Measurements from ENCODE around the gene C11orf91. TPM values are rescaled to one million over a fixed set of nuclear protein-coding genes. Genes with fewer than 3 reads are reported as not detected.

Gene C11orf91
- total and polyA plus RNA-seq, 2 of the 8 experiments (the other 6 are each of a cell fraction or from before 2014, with no cell fraction given), result not detected

DNA sequence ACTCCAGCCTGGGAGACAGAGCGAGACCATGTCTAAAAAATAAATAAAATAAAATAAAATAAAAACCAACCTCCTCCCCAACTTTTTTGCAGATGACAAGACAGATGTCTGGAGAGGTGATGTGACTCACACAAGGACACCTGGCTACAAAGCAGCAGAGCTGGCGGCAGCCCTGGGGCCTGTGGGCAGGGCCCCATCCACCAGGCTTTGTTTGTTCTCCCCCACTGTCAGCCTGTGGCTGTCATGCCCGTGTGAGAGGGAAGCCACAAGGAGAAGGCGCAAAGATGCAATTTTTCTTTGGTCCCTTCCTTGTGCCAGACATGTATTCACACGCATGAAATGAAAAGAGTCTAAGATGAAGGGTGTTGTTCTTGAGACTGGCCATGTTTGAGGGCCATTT is 19.0 kb upstream of the C11orf91 start (continued):
- TF ChIP-seq, protein P1, sequence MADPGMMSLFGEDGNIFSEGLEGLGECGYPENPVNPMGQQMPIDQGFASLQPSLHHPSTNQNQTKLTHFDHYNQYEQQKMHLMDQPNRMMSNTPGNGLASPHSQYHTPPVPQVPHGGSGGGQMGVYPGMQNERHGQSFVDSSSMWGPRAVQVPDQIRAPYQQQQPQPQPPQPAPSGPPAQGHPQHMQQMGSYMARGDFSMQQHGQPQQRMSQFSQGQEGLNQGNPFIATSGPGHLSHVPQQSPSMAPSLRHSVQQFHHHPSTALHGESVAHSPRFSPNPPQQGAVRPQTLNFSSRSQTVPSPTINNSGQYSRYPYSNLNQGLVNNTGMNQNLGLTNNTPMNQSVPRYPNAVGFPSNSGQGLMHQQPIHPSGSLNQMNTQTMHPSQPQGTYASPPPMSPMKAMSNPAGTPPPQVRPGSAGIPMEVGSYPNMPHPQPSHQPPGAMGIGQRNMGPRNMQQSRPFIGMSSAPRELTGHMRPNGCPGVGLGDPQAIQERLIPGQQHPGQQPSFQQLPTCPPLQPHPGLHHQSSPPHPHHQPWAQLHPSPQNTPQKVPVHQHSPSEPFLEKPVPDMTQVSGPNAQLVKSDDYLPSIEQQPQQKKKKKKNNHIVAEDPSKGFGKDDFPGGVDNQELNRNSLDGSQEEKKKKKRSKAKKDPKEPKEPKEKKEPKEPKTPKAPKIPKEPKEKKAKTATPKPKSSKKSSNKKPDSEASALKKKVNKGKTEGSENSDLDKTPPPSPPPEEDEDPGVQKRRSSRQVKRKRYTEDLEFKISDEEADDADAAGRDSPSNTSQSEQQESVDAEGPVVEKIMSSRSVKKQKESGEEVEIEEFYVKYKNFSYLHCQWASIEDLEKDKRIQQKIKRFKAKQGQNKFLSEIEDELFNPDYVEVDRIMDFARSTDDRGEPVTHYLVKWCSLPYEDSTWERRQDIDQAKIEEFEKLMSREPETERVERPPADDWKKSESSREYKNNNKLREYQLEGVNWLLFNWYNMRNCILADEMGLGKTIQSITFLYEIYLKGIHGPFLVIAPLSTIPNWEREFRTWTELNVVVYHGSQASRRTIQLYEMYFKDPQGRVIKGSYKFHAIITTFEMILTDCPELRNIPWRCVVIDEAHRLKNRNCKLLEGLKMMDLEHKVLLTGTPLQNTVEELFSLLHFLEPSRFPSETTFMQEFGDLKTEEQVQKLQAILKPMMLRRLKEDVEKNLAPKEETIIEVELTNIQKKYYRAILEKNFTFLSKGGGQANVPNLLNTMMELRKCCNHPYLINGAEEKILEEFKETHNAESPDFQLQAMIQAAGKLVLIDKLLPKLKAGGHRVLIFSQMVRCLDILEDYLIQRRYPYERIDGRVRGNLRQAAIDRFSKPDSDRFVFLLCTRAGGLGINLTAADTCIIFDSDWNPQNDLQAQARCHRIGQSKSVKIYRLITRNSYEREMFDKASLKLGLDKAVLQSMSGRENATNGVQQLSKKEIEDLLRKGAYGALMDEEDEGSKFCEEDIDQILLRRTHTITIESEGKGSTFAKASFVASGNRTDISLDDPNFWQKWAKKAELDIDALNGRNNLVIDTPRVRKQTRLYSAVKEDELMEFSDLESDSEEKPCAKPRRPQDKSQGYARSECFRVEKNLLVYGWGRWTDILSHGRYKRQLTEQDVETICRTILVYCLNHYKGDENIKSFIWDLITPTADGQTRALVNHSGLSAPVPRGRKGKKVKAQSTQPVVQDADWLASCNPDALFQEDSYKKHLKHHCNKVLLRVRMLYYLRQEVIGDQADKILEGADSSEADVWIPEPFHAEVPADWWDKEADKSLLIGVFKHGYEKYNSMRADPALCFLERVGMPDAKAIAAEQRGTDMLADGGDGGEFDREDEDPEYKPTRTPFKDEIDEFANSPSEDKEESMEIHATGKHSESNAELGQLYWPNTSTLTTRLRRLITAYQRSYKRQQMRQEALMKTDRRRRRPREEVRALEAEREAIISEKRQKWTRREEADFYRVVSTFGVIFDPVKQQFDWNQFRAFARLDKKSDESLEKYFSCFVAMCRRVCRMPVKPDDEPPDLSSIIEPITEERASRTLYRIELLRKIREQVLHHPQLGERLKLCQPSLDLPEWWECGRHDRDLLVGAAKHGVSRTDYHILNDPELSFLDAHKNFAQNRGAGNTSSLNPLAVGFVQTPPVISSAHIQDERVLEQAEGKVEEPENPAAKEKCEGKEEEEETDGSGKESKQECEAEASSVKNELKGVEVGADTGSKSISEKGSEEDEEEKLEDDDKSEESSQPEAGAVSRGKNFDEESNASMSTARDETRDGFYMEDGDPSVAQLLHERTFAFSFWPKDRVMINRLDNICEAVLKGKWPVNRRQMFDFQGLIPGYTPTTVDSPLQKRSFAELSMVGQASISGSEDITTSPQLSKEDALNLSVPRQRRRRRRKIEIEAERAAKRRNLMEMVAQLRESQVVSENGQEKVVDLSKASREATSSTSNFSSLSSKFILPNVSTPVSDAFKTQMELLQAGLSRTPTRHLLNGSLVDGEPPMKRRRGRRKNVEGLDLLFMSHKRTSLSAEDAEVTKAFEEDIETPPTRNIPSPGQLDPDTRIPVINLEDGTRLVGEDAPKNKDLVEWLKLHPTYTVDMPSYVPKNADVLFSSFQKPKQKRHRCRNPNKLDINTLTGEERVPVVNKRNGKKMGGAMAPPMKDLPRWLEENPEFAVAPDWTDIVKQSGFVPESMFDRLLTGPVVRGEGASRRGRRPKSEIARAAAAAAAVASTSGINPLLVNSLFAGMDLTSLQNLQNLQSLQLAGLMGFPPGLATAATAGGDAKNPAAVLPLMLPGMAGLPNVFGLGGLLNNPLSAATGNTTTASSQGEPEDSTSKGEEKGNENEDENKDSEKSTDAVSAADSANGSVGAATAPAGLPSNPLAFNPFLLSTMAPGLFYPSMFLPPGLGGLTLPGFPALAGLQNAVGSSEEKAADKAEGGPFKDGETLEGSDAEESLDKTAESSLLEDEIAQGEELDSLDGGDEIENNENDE (IDR thresholded peaks at IDR 0.05; ENCODE audit: insufficient replicate concordance, low read length), result no peak
- TF ChIP-seq, protein P2, sequence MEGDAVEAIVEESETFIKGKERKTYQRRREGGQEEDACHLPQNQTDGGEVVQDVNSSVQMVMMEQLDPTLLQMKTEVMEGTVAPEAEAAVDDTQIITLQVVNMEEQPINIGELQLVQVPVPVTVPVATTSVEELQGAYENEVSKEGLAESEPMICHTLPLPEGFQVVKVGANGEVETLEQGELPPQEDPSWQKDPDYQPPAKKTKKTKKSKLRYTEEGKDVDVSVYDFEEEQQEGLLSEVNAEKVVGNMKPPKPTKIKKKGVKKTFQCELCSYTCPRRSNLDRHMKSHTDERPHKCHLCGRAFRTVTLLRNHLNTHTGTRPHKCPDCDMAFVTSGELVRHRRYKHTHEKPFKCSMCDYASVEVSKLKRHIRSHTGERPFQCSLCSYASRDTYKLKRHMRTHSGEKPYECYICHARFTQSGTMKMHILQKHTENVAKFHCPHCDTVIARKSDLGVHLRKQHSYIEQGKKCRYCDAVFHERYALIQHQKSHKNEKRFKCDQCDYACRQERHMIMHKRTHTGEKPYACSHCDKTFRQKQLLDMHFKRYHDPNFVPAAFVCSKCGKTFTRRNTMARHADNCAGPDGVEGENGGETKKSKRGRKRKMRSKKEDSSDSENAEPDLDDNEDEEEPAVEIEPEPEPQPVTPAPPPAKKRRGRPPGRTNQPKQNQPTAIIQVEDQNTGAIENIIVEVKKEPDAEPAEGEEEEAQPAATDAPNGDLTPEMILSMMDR (IDR thresholded peaks at IDR 0.05; ENCODE audit: control extremely low read depth in 1 of 3, insufficient read depth in 1 of 3, low read depth in 1 of 3, low read length in 3 of 3), result no peak
- no peak for TF ChIP-seq SP4 (IDR thresholded peaks at IDR 0.05; ENCODE audit: low read length)

All from H1 (cell line).